ENCODE results near the gene IFIT2. TPM values are rescaled to one million over a fixed set of nuclear protein-coding genes. Genes with fewer than 3 reads are reported as not detected.
"Not testable (repeated sequence)": the region's sequence is repeated elsewhere in the genome, so short reads cannot be mapped to it uniquely, and the experiment has no call there.

The IFIT2 gene
- total RNA-seq, 6 experiments from 2014 or later = 4.7 to 12.4 (median 9.8) TPM

GRCh38 chr10:89310056-89310893 is 8.4 kb downstream of the IFIT2 start:
- Histone ChIP-seq H3K9me3 (no peaks in the 10 kb centered on the region), H3K36me3 (peaks cover 0 to 13% (median 5%) of the 10 kb centered on the region in 4 donors), H3K4me3 (no peak overlapping the region), H3K27ac (no peak overlapping the region), H3K4me1 (no peaks in the 10 kb centered on the region), H3K27me3 (no peaks in the 10 kb centered on the region)
- peak in 3 of 4 donors; percentile 19 to 74 (median 47) for ATAC-seq
- WGBS (ENCODE audit: insufficient coverage, low coverage, low lambda C conversion rate, missing lambda C conversion rate) = 88% methylated on average over 2 of the region's 2 CpGs
- DNase-seq = no peak
- intact Hi-C loops (cut with DNase I) = no loop called here
- TF ChIP-seq CTCF (IDR thresholded peaks at IDR 0.05) (no peak), POLR2A (IDR thresholded peaks at IDR 0.05) (no peak)

- ATAC-seq (no peak), DNase-seq (no peak)
- Histone ChIP-seq H3K36me3 (no peaks in the 10 kb centered on the region), H3K27ac (no peak overlapping the region), H3K27me3 (no peaks in the 10 kb centered on the region), H3K9me3 (no peaks in the 10 kb centered on the region), H3K4me3 (no peak overlapping the region), H3K4me1 (no peaks in the 10 kb centered on the region)
- TF ChIP-seq POLR2A (IDR thresholded peaks at IDR 0.05) (no peak), CTCF (IDR thresholded peaks at IDR 0.05) (no peak)
- intact Hi-C loops (cut with DNase I) = no loop called here
- whole genome bisulfite sequencing (ENCODE audit: insufficient coverage, low coverage, low lambda C conversion rate, missing lambda C conversion rate) = 100% methylated on average over 1 of the region's 1 CpG
Observed at GRCh38 chr10:89312973-89313372, 11.1 kb downstream of the IFIT2 start.

- intact Hi-C loops (cut with DNase I) = no loop called here
- H3K36me3 ChIP-seq = no peaks in the 10 kb centered on the region
- H3K4me3 ChIP-seq = no peak overlapping the region
- H3K4me1 ChIP-seq = no peaks in the 10 kb centered on the region
- no peaks in the 10 kb centered on the region for H3K9me3 ChIP-seq
- DNase-seq (no peak), ATAC-seq (no peak)
- no peak overlapping the region for H3K27ac ChIP-seq
- TF ChIP-seq POLR2A (IDR thresholded peaks at IDR 0.05) (no peak), CTCF (IDR thresholded peaks at IDR 0.05) (no peak)
- no peaks in the 10 kb centered on the region for H3K27me3 ChIP-seq
Observed at GRCh38 chr10:89314676-89315075, 12.8 kb downstream of the IFIT2 start.

GRCh38 chr10:89318047-89318446 is 16.2 kb downstream of the IFIT2 start:
- H3K4me3 ChIP-seq; H3K27ac ChIP-seq; H3K36me3 ChIP-seq; H3K9me3 ChIP-seq; H3K27me3 ChIP-seq; intact Hi-C loops (cut with DNase I); ATAC-seq; H3K4me1 ChIP-seq; DNase-seq: not testable (repeated sequence)
- 87% methylated on average over 4 of the region's 4 CpGs for WGBS (ENCODE audit: insufficient coverage, low coverage, low lambda C conversion rate, missing lambda C conversion rate)

- ATAC-seq; intact Hi-C loops (cut with DNase I): not testable (repeated sequence)
Observed at GRCh38 chr10:89325081-89325480, 23.2 kb downstream of the IFIT2 start.

GRCh38 chr10:89325856-89326255 is 24.0 kb downstream of the IFIT2 start:
- DNase-seq; H3K9me3 ChIP-seq; H3K4me3 ChIP-seq; ATAC-seq; intact Hi-C loops (cut with DNase I); H3K36me3 ChIP-seq; H3K27ac ChIP-seq; H3K27me3 ChIP-seq: not testable (repeated sequence)
- peaks cover 0 to 13% (median 2%) of the 10 kb centered on the region in 4 donors for H3K4me1 ChIP-seq
- WGBS (ENCODE audit: insufficient coverage, low coverage, low lambda C conversion rate, missing lambda C conversion rate) = 78% methylated on average over 2 of the region's 2 CpGs

More at GRCh38 chr10:89325081-89325480, 23.2 kb downstream of the IFIT2 start:
- peaks cover 0 to 13% (median 2%) of the 10 kb centered on the region in 4 donors for H3K4me1 ChIP-seq
- H3K9me3 ChIP-seq, DNase-seq, H3K27ac ChIP-seq, H3K27me3 ChIP-seq, H3K36me3 ChIP-seq, H3K4me3 ChIP-seq: not testable (repeated sequence)

Data from right lobe of liver (tissue), 6 donors.